Stimulated activated naive B cell treated with anti-CD40 and anti-IgM and Interleukin-4, amounts not matched to agents 10 μg/mL and 1 μg/mL and 100 μg/mL, for 72 hours (primary cell): ENCODE data around the gene EDEM1.

Experiments
- ATAC-seq, 2 donors: fragments of 150-1000 bp; cut with Tn5 transposase; replicated peaks; 2 replicates each; pipeline ENCODE4 v1.10.0; 2021; ENCODE audit warnings: moderate library complexity in 1 of 2
- DNase-seq: peaks from one replicate; pipeline ENCODE4 v3.0.0; 2021
- H3K27ac Mint-ChIP-seq: one replicate; pipeline ENCODE4 v1.8.0; 2022; ENCODE audit warnings: mild to moderate bottlenecking, mixed read lengths
- H3K27me3 Mint-ChIP-seq, 2 donors: one replicate each; pipeline ENCODE4 v1.8.0; 2022; ENCODE audit warnings: mixed read lengths in 2 of 2
- H3K36me3 Mint-ChIP-seq, 2 donors: one replicate each; pipeline ENCODE4 v1.8.0; 2022; ENCODE audit warnings: mixed read lengths in 2 of 2, mild to moderate bottlenecking in 1 of 2
- H3K4me1 Mint-ChIP-seq, 2 donors: one replicate each; pipeline ENCODE4 v1.8.0; 2022; ENCODE audit warnings: mixed read lengths in 2 of 2, mild to moderate bottlenecking in 1 of 2
- H3K4me3 Mint-ChIP-seq, 2 donors: one replicate each; pipeline ENCODE4 v1.8.0; 2022; ENCODE audit warnings: mild to moderate bottlenecking in 2 of 2, mixed read lengths in 2 of 2, moderate library complexity in 1 of 2
- H3K9me3 Mint-ChIP-seq, 2 donors: one replicate each; pipeline ENCODE4 v1.8.0; 2022; ENCODE audit warnings: mixed read lengths in 2 of 2, mild to moderate bottlenecking in 1 of 2

EDEM1 gene

DNA sequence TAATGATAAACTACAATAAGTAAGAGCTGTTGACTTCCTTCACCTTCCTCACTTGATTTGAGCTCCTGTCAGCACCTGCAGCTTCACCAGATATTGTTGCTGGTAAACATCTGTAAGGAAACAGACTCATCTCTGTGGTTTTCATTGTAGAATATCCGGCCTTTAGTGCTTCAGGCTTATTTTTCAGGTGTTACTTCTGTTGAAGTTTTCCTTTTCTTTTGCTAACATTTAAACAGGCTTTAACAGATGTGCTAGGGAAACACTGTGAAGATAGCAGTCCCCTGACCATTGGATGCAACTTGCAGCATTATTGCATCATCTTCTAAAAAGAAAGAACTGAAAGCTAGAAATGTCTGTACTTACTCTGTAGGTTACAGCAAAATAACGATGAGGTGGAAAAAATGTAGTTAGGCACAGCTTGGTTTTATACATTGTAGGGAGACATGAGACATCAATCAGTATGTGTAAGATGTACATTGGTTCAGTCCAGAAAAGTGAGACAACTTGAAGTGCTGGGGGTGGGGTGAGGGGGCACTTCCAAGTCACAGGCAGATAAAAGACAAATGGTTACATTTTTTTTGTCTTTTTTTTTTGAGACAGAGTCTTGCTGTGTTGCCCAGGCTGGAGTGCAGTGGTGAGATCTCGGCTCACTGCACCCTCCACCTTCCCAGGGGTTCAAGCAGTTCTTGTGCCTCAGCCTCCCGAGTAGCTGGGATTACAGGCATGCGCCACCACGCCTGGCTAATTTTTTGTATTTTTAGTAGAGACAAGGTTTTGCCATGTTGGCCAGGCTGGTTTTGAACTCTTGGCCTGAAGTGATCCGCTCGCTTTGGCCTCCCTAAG, 10.2 kb downstream of the EDEM1 start:
- Mint-ChIP-seq H3K27me3 (no peaks in the 10 kb centered on the region), H3K36me3 (peaks cover 69 to 85% of the 10 kb centered on the region in 2 donors), H3K27ac (peak overlapping the region; percentile 97), H3K4me1 (peaks cover 61 to 93% of the 10 kb centered on the region in 2 donors), H3K4me3 (peak overlapping the region; percentile 43 to 69), H3K9me3 (peaks cover 0 to 4% of the 10 kb centered on the region in 2 donors)
- peak; percentile 74 to 76 for ATAC-seq
- DNase-seq, result no peak

- ATAC-seq (no peak), DNase-seq (no peak)
- Mint-ChIP-seq H3K9me3 (peaks cover 0 to 4% of the 10 kb centered on the region in 2 donors), H3K27me3 (no peaks in the 10 kb centered on the region), H3K4me3 (peak overlapping the region; percentile 43 to 69), H3K27ac (peak overlapping the region; percentile 97), H3K36me3 (peaks cover 66 to 85% of the 10 kb centered on the region in 2 donors), H3K4me1 (peaks cover 60 to 93% of the 10 kb centered on the region in 2 donors)
Measured at GRCh38 chr3:5198313-5198677, 10.8 kb downstream of the EDEM1 start.

DNA sequence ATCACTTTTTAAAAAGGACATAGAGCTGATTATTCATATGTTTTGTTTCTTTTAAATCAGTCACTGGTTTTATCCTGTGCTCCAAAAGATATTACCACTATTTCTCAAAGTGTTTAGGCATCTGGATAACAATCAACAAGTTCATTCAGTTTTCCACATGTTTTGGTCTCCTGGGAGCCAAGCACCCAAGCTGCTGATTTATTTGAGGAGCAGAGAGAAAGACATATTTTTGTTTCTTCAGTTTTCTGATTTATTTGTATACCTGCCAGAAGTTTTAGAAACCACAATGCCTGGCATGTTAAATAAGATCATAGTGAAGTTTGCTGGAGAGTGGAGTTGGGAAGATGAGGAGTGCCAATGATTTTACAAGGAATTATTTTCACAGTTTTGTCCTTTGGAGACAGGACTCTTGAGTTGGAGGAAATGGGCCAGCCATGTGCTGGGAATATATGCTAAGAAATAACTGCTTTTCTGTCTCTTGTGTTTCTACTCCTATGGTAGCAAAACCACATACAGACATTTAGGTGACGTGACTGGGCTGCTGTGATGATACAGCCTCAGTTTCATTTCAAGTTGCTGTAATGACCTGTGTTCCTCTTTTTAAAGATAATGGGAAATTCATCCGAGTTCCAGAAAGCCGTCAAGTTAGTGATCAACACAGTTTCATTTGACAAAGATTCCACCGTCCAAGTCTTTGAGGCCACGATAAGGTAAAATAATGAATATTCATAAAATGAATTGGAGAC, 11.7 kb downstream of the EDEM1 start:
- peak overlapping the region; percentile 97 for H3K27ac Mint-ChIP-seq
- H3K36me3 Mint-ChIP-seq, result peaks cover 63 to 81% of the 10 kb centered on the region in 2 donors
- DNase-seq (peak; percentile 65), ATAC-seq (peak; percentile 64 to 66)
- H3K4me3 Mint-ChIP-seq, result peak overlapping the region; percentile 66
- peaks cover 0 to 4% of the 10 kb centered on the region in 2 donors for H3K9me3 Mint-ChIP-seq
- H3K4me1 Mint-ChIP-seq, result peaks cover 57 to 87% of the 10 kb centered on the region in 2 donors
- H3K27me3 Mint-ChIP-seq, result no peaks in the 10 kb centered on the region

DNA sequence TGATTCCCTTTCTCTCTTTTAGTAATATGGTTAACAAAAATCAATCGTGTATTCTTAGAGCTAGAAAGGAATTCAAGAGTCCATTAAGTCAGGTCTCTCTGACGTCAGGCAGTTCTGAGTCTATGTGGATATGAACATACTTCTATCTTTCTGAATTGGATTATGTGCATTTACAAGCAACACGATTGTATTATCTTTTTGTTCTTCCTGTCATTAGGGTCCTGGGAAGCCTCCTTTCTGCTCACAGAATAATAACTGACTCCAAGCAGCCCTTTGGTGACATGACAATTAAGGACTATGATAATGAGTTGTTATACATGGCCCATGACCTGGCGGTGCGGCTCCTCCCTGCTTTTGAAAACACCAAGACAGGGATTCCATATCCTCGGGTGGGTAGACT, 14.0 kb downstream of the EDEM1 start:
- H3K9me3 Mint-ChIP-seq, result peaks cover 0 to 4% of the 10 kb centered on the region in 2 donors
- no peak for DNase-seq
- ATAC-seq, result no peak
- H3K4me3 Mint-ChIP-seq, result peak overlapping the region in 1 of 2 donors; percentile 39
- H3K27me3 Mint-ChIP-seq, result no peaks in the 10 kb centered on the region
- H3K36me3 Mint-ChIP-seq, result peaks cover 65 to 80% of the 10 kb centered on the region in 2 donors
- peaks cover 54 to 87% of the 10 kb centered on the region in 2 donors for H3K4me1 Mint-ChIP-seq
- H3K27ac Mint-ChIP-seq, result peak overlapping the region; percentile 84

- Mint-ChIP-seq H3K4me1 (peaks cover 49 to 82% of the 10 kb centered on the region in 2 donors), H3K27ac (peak overlapping the region; percentile 84), H3K9me3 (peaks cover 0 to 4% of the 10 kb centered on the region in 2 donors), H3K27me3 (no peaks in the 10 kb centered on the region), H3K36me3 (peaks cover 64 to 80% of the 10 kb centered on the region in 2 donors), H3K4me3 (no peak overlapping the region)
- ATAC-seq (no peak), DNase-seq (no peak)
Measured at GRCh38 chr3:5202222-5202621, 14.7 kb downstream of the EDEM1 start.

- H3K27me3 Mint-ChIP-seq, result no peaks in the 10 kb centered on the region
- H3K27ac Mint-ChIP-seq, result peak overlapping the region; percentile 98
- H3K4me1 Mint-ChIP-seq, result peaks cover 38 to 53% of the 10 kb centered on the region in 2 donors
- H3K4me3 Mint-ChIP-seq, result peak overlapping the region; percentile 72 to 74
- ATAC-seq, result peak; percentile 98 to 99
- peaks cover 64 to 76% of the 10 kb centered on the region in 2 donors for H3K36me3 Mint-ChIP-seq
- H3K9me3 Mint-ChIP-seq, result no peaks in the 10 kb centered on the region
- peak; percentile 84 for DNase-seq
Measured at GRCh38 chr3:5205165-5205941, 17.8 kb downstream of the EDEM1 start.

- Mint-ChIP-seq H3K4me3 (no peak overlapping the region), H3K9me3 (no peaks in the 10 kb centered on the region), H3K36me3 (peaks cover 82 to 91% of the 10 kb centered on the region in 2 donors), H3K4me1 (peaks cover 46 to 59% of the 10 kb centered on the region in 2 donors), H3K27me3 (no peaks in the 10 kb centered on the region), H3K27ac (peak overlapping the region; percentile 72)
- no peak for DNase-seq
- no peak for ATAC-seq
Measured at GRCh38 chr3:5210926-5211325, 23.4 kb downstream of the EDEM1 start.

GRCh38 chr3:5212628-5213573, 25.4 kb downstream of the EDEM1 start:
- H3K27ac Mint-ChIP-seq, result peak overlapping the region; percentile 94
- H3K4me1 Mint-ChIP-seq, result peaks cover 40 to 58% of the 10 kb centered on the region in 2 donors
- H3K36me3 Mint-ChIP-seq, result peaks cover 74 to 83% of the 10 kb centered on the region in 2 donors
- no peaks in the 10 kb centered on the region for H3K9me3 Mint-ChIP-seq
- DNase-seq, result no peak
- H3K4me3 Mint-ChIP-seq, result peak overlapping the region in 1 of 2 donors; percentile 50
- H3K27me3 Mint-ChIP-seq, result no peaks in the 10 kb centered on the region
- ATAC-seq, result peak; percentile 25 to 41

- H3K27me3 Mint-ChIP-seq, result no peaks in the 10 kb centered on the region
- H3K4me3 Mint-ChIP-seq, result peak overlapping the region in 1 of 2 donors; percentile 39
- no peak for ATAC-seq
- peaks cover 36 to 65% of the 10 kb centered on the region in 2 donors for H3K4me1 Mint-ChIP-seq
- DNase-seq, result no peak
- peak overlapping the region; percentile 94 for H3K27ac Mint-ChIP-seq
- H3K36me3 Mint-ChIP-seq, result peaks cover 72 to 82% of the 10 kb centered on the region in 2 donors
- H3K9me3 Mint-ChIP-seq, result no peaks in the 10 kb centered on the region
Measured at GRCh38 chr3:5213574-5213966, 26.1 kb downstream of the EDEM1 start.

DNA sequence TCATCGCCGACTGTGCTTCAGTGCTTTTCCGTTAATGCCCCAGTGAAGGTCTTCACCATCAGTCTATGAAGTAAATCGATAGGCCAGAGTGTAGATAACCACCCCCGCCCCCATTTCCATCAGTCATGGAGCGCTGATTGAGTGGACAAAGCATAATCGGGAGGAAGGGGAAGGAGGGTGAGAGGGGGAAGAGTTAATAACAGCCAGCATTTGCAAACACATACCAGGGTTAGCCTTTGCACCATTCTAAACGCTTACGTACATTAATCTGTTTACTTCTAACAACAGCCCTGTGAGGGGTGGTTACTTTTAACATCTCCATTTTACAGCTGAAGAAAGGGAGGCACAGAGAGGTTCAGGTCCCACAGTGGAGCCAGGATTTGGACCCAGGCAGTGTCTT, 26.8 kb downstream of the EDEM1 start:
- Mint-ChIP-seq H3K27me3 (no peaks in the 10 kb centered on the region), H3K27ac (peak overlapping the region; percentile 94), H3K9me3 (no peaks in the 10 kb centered on the region), H3K4me3 (no peak overlapping the region), H3K36me3 (peaks cover 72 to 83% of the 10 kb centered on the region in 2 donors), H3K4me1 (peaks cover 35 to 69% of the 10 kb centered on the region in 2 donors)
- DNase-seq (no peak), ATAC-seq (no peak)

- H3K4me1 Mint-ChIP-seq, result peaks cover 25 to 70% of the 10 kb centered on the region in 2 donors
- no peak overlapping the region for H3K4me3 Mint-ChIP-seq
- DNase-seq, result no peak
- H3K9me3 Mint-ChIP-seq, result no peaks in the 10 kb centered on the region
- peaks cover 63 to 75% of the 10 kb centered on the region in 2 donors for H3K36me3 Mint-ChIP-seq
- ATAC-seq, result no peak
- peak overlapping the region; percentile 69 for H3K27ac Mint-ChIP-seq
- H3K27me3 Mint-ChIP-seq, result no peaks in the 10 kb centered on the region
Measured at GRCh38 chr3:5217824-5218595, 30.5 kb downstream of the EDEM1 start.

GRCh38 chr3:5218815-5219214, 31.3 kb downstream of the EDEM1 start:
- no peaks in the 10 kb centered on the region for H3K9me3 Mint-ChIP-seq
- no peaks in the 10 kb centered on the region for H3K27me3 Mint-ChIP-seq
- ATAC-seq (no peak), DNase-seq (no peak)
- H3K4me1 Mint-ChIP-seq, result peaks cover 18 to 62% of the 10 kb centered on the region in 2 donors
- peaks cover 55 to 67% of the 10 kb centered on the region in 2 donors for H3K36me3 Mint-ChIP-seq
- H3K27ac Mint-ChIP-seq, result peak overlapping the region; percentile 69
- H3K4me3 Mint-ChIP-seq, result no peak overlapping the region
